Left ventricle myocardium inferior (tissue), 1 donor: ENCODE measurements around the gene CHD1L. TPM values are rescaled to one million over a fixed set of nuclear protein-coding genes. Genes with fewer than 3 reads are reported as not detected.

Experiments
- DNase-seq: peaks from one replicate; pipeline ENCODE4 v3.0.0-alpha.2; 2020
- H3K27ac ChIP-seq: fragments of 200-600 bp; replicated peaks from 2 replicates; pipeline ENCODE4 v1.8.0; 2021
- H3K27me3 ChIP-seq: fragments of 200-600 bp; 2 replicates; pipeline ENCODE4 v1.8.0; 2021; ENCODE audit warnings: low read depth
- H3K36me3 ChIP-seq: fragments of 200-600 bp; 2 replicates; pipeline ENCODE4 v1.8.0; 2021
- H3K4me1 ChIP-seq: fragments of 200-600 bp; 2 replicates; pipeline ENCODE4 v1.8.0; 2021
- H3K4me3 ChIP-seq: fragments of 200-600 bp; 2 replicates; pipeline ENCODE4 v1.8.0; 2021; ENCODE audit warnings: mild to moderate bottlenecking, moderate library complexity
- H3K9me3 ChIP-seq: fragments of 200-600 bp; replicated peaks from 2 replicates; pipeline ENCODE4 v1.8.0; 2021
- CTCF ChIP-seq: fragments of 200-600 bp; IDR thresholded peaks from 2 replicates; pipeline ENCODE4 v1.8.0; 2021; ENCODE audit warnings: antibody characterized with exemption, mild to moderate bottlenecking, borderline replicate concordance
- intact Hi-C: fragments of 100-400 bp; cut with micrococcal nuclease; formaldehyde crosslinking; loops from one replicate; pipeline ENCODE4 v1.11.0; 2022
- total RNA-seq: library from RNA; stranded (reverse); fragmentation: NEBNext Ultra II Directional; extraction: Animal tissue kit (Norgen Biotek cat#: 25700); gene quantifications from one replicate; pipeline ENCODE4 v1.2.1, GENCODE V29; 2021
- donor health status: DM: no; HTN: yes; CAD: no; lungs with severe emphysema.

CHD1L gene
- total RNA-seq, 1 donor from 2014 or later: 7.6 TPM

GRCh38 chr1:147336291-147336690 is 93.8 kb downstream of the CHD1L start:
- Histone ChIP-seq H3K4me3 (no peak overlapping the region), H3K9me3 (no peaks in the 10 kb centered on the region), H3K36me3 (no peaks in the 10 kb centered on the region), H3K27ac (no peak overlapping the region), H3K27me3 (peaks cover 26% of the 10 kb centered on the region), H3K4me1 (no peaks in the 10 kb centered on the region)
- no peak for TF ChIP-seq CTCF
- no peak for DNase-seq
- intact Hi-C loops: no loop called here

DNA sequence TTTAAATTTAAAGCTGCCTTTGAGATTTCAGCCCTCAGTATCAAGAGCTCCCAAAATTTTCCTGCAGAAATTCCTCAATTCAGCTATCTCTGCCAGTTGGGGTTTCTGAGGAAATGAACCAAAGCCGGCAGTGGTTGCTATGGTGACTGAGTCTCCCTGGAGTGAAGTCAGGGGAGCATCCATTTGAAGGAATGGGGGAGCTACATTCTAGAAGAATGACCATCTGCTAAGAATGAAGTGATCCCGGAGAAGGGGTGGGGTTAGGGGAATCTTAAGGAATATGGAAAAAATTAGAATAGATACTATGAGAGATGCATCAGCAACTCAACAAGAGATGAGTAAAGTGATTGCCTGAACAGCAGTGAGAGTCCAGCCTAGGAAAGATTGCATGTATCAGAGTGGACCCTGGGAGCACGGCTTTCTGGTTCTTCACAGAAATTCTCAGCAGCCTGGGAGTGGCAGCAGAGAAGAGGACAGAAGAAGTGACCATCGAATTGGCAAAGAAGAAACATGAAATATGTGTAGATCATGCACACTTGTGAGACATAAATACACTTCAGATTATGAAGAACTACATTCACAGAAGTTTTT is 94.7 kb downstream of the CHD1L start:
- H3K4me3 ChIP-seq: no peak overlapping the region
- peaks cover 34% of the 10 kb centered on the region for H3K27me3 ChIP-seq
- H3K9me3 ChIP-seq: no peaks in the 10 kb centered on the region
- no peak for DNase-seq
- H3K4me1 ChIP-seq: no peaks in the 10 kb centered on the region
- no peak overlapping the region for H3K27ac ChIP-seq
- no peak for TF ChIP-seq CTCF
- intact Hi-C loops: no loop called here
- no peaks in the 10 kb centered on the region for H3K36me3 ChIP-seq

GRCh38 chr1:147338571-147338970 is 96.1 kb downstream of the CHD1L start:
- H3K27ac ChIP-seq: no peak overlapping the region
- H3K36me3 ChIP-seq: no peaks in the 10 kb centered on the region
- H3K9me3 ChIP-seq: no peaks in the 10 kb centered on the region
- intact Hi-C loops: no loop called here
- no peaks in the 10 kb centered on the region for H3K4me1 ChIP-seq
- DNase-seq: no peak
- H3K27me3 ChIP-seq: peaks cover 45% of the 10 kb centered on the region
- no peak for TF ChIP-seq CTCF
- H3K4me3 ChIP-seq: no peak overlapping the region

GRCh38 chr1:147341246-147341645 is 98.8 kb downstream of the CHD1L start:
- Histone ChIP-seq H3K9me3 (no peaks in the 10 kb centered on the region), H3K36me3 (no peaks in the 10 kb centered on the region), H3K4me1 (no peaks in the 10 kb centered on the region), H3K27me3 (peaks cover 40% of the 10 kb centered on the region), H3K27ac (no peak overlapping the region), H3K4me3 (no peak overlapping the region)
- DNase-seq: no peak
- intact Hi-C loops: no loop called here
- no peak for TF ChIP-seq CTCF

Other genes with a start within 250 kb of the CHD1L start
- 37.8 TPM for gene PRKAB2, start 70.2 kb upstream of the CHD1L start, total RNA-seq
- gene FMO5, start 17.3 kb upstream of the CHD1L start, total RNA-seq: 3.2 TPM